Cardiac fibroblast (primary cell): ENCODE measurements around the gene ZNHIT3.

Experiments used
- DNase-seq, 2 donors: peaks; one replicate each; pipeline versions ENCODE4 v3.0.0 to v3.0.0-alpha.2; 2010; ENCODE audit warnings: low read depth in 2 of 2
- H3K4me3 ChIP-seq, 2 donors: replicated peaks in 1 of 2; 1 replicate in 1 of 2; 2 replicates in 1 of 2; pipeline ENCODE4 v1.5.1; 2011; ENCODE audit warnings: low read depth in 2 of 2, low read length in 2 of 2, mild to moderate bottlenecking in 2 of 2, moderate library complexity in 1 of 2
- TF ChIP-seq, protein P1 (sequence below): IDR thresholded peaks from one replicate; pipeline ENCODE4 v1.5.1; 2011; ENCODE audit warnings: low read depth, mild to moderate bottlenecking, low read length, inconsistent platforms

The ZNHIT3 gene

DNA sequence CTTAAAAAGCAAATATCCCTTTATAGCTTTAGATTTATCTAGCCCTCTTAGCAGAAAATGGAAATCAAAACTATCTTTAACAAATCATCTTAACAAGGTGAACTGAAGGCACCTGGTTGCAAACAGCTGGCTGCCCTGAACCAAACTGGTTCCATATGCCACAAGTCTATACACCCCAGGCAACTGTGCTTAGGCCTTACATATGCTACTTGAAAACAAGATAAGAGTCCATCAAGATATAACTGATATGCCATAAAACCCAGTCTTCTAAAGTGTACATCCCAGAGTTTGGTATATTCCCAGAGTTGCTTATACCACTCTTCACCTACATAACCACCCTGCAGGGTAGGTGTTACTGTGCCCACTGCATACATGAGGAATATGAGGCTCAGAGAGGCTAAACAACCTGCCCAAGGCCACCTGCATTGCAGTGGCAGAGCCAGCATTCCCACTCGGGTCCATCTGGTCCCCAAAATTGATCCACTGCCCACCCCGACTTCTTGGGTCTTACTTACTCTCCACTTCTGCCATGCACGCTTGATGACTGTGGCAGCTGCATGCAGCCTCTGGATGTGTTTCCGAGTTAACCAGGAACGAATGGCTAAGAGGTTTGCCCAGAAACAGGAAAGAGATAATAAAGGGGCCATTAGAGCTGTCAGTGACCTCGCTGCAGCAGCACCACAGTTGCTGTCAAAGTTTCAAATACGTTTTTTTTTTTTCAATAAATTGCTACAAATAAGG is 12.2 kb downstream of the ZNHIT3 start:
- H3K4me3 ChIP-seq = no peak overlapping the region
- TF ChIP-seq, protein P1, sequence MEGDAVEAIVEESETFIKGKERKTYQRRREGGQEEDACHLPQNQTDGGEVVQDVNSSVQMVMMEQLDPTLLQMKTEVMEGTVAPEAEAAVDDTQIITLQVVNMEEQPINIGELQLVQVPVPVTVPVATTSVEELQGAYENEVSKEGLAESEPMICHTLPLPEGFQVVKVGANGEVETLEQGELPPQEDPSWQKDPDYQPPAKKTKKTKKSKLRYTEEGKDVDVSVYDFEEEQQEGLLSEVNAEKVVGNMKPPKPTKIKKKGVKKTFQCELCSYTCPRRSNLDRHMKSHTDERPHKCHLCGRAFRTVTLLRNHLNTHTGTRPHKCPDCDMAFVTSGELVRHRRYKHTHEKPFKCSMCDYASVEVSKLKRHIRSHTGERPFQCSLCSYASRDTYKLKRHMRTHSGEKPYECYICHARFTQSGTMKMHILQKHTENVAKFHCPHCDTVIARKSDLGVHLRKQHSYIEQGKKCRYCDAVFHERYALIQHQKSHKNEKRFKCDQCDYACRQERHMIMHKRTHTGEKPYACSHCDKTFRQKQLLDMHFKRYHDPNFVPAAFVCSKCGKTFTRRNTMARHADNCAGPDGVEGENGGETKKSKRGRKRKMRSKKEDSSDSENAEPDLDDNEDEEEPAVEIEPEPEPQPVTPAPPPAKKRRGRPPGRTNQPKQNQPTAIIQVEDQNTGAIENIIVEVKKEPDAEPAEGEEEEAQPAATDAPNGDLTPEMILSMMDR = no peak

GRCh38 chr17:36500745-36501225 is 14.3 kb downstream of the ZNHIT3 start:
- DNase-seq = no peak
- TF ChIP-seq, protein P1 = no peak
- H3K4me3 ChIP-seq = no peak overlapping the region

More for the DNA sequence above, 12.2 kb downstream of the ZNHIT3 start:
- no peak for DNase-seq

DNA sequence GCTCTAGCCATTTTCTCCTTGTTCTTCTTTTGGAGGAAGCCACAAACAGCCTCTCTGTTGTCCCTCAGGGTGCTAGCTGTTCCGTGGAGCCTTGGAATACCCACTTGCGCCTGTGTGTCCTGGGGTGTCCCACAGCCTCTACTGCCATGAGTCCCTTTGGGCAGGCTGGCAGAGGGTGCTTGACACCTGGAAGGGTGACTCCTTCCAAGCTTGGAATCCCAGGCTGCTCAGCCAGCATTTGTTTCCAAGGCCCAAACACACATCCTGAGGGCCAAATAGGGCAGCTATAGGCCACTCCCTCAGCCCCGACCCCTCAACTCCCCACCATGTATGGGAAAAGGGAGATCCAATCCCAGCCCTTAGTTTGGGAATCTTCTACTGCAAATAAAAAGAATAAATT is 14.9 kb downstream of the ZNHIT3 start:
- H3K4me3 ChIP-seq = no peak overlapping the region
- TF ChIP-seq, protein P1 = no peak
- no peak for DNase-seq

- TF ChIP-seq, protein P1 = no peak
- no peak overlapping the region for H3K4me3 ChIP-seq
- DNase-seq = no peak
Measured at GRCh38 chr17:36501963-36502362, 15.5 kb downstream of the ZNHIT3 start.

GRCh38 chr17:36503456-36504155 is 17.1 kb downstream of the ZNHIT3 start:
- TF ChIP-seq, protein P1 = no peak
- no peak for DNase-seq
- no peak overlapping the region for H3K4me3 ChIP-seq

- H3K4me3 ChIP-seq = no peak overlapping the region
- TF ChIP-seq, protein P1 = no peak
- DNase-seq = no peak
Measured at GRCh38 chr17:36504156-36504545, 17.7 kb downstream of the ZNHIT3 start.
